ENCODE data around the gene EPHB6.
A peak's percentile ranks its signal among the peaks of the same experiment; 100 is the strongest.

Gene EPHB6, protein sequence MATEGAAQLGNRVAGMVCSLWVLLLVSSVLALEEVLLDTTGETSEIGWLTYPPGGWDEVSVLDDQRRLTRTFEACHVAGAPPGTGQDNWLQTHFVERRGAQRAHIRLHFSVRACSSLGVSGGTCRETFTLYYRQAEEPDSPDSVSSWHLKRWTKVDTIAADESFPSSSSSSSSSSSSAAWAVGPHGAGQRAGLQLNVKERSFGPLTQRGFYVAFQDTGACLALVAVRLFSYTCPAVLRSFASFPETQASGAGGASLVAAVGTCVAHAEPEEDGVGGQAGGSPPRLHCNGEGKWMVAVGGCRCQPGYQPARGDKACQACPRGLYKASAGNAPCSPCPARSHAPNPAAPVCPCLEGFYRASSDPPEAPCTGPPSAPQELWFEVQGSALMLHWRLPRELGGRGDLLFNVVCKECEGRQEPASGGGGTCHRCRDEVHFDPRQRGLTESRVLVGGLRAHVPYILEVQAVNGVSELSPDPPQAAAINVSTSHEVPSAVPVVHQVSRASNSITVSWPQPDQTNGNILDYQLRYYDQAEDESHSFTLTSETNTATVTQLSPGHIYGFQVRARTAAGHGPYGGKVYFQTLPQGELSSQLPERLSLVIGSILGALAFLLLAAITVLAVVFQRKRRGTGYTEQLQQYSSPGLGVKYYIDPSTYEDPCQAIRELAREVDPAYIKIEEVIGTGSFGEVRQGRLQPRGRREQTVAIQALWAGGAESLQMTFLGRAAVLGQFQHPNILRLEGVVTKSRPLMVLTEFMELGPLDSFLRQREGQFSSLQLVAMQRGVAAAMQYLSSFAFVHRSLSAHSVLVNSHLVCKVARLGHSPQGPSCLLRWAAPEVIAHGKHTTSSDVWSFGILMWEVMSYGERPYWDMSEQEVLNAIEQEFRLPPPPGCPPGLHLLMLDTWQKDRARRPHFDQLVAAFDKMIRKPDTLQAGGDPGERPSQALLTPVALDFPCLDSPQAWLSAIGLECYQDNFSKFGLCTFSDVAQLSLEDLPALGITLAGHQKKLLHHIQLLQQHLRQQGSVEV

GRCh38 chr7:142854372-142855113, at the start of gene EPHB6:
EPHB6 (plus strand) TSS chr7:142855076; CDS start chr7:142863228, 8,152 bp downstream.
- DNase-seq, result peak; percentile 76

GRCh38 chr7:142805350-142806021, 49.4 kb upstream of the EPHB6 start:
- DNase-seq, result no peak

DNA sequence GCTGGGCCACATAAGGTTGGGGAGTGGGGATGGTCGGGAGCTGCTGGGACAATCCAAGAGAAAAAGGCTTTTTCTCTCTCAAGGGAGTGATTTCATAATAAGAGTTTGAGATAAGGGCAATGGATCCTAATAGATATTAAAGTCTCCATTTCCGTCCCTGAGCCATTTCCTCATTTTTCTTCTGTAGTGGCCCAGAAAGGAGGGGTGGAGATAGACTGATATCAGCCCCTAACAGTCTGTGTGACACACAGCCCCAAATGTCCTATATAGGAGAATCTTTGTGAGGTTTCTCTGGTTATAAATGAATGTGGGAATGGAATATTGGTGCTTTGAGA, 48.9 kb upstream of the EPHB6 start:
- DNase-seq, result no peak

DNA sequence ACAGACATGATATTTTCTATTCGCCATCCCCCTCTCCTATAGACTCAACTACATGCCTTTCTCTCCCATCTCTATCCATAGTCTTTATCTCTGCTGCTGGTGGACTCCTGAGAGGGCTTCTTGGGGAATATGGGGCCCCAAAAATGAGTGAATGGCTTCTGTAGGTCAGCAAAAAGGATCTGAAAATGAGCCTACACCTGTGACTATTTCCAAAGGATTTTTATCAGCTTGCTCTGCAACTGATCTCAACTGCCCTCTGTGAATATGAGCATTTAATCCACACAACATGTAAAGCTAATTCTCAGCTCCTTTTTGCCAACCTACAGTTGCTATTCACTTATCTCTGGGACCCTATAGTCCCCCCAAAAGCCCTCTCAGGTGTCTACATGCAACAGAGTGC, 47.9 kb upstream of the EPHB6 start:
- no peak for DNase-seq

- peak; percentile 81 for DNase-seq
Observed at GRCh38 chr7:142807855-142808460, 46.9 kb upstream of the EPHB6 start.

DNA sequence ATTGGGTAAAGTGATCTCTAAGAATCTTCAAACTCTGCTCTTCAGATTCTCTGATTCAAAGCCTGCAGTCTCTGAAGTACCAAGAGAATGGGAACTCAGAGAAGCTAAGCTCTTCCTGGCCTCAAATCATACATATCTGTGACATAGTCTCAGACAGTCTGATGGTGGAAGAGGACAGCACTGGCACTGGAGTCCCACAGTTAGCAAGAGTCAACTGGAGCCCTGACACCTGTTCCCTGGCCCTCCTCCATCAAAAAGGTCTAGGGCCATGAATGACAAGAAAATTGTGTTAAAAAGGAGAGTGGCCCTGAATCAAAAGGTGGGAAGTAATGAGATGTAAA, 46.4 kb upstream of the EPHB6 start:
- no peak for DNase-seq

GRCh38 chr7:142808802-142809583, 45.9 kb upstream of the EPHB6 start:
- peak; percentile 88 for DNase-seq

DNA sequence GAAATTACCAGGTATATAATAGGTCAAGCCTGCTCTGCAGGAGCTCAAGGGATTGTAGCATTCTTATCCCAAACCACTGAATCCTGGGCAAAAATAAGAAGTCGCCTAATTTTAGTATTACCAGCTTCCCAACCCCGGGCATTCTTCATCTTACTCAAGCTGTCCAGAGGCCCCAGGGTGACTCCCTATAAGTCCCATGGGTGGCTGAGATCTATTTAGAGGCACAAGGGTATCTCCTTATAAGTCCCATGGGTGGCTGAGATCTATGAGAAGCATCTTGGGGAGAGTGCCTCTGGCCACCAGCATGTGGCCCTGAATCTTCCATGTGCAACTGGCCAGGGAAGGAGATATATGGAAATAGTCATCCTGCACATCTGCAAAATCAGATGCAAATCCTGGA, 45.2 kb upstream of the EPHB6 start:
- no peak for DNase-seq

GRCh38 chr7:142811154-142811737, 43.6 kb upstream of the EPHB6 start:
- DNase-seq, result peak; percentile 29

GRCh38 chr7:142812437-142813215, 42.2 kb upstream of the EPHB6 start:
- DNase-seq, result peak; percentile 86

GRCh38 chr7:142813226-142813625, 41.6 kb upstream of the EPHB6 start:
- DNase-seq, result peak; percentile 97

GRCh38 chr7:142813699-142814098, 41.2 kb upstream of the EPHB6 start:
- no peak for DNase-seq

DNA sequence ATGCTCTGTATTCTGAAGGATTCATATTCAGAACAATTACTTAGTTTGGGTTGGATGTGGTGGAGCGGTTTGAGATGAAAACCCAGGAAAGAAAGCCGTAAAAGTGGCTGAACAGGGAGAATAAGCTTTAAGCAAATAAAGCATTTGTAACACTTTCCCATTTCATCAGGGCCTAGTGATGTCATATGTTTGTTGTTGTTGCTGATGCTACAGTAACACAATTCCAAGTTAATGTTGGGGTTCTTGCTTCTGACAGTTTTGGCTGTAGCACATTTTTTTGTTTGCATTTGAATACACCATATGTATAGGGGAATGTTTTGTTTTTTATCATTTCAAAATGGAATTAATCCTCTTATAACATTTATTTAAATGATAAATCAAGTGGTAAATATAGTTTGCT, 40.4 kb upstream of the EPHB6 start:
- DNase-seq, result no peak

DNA sequence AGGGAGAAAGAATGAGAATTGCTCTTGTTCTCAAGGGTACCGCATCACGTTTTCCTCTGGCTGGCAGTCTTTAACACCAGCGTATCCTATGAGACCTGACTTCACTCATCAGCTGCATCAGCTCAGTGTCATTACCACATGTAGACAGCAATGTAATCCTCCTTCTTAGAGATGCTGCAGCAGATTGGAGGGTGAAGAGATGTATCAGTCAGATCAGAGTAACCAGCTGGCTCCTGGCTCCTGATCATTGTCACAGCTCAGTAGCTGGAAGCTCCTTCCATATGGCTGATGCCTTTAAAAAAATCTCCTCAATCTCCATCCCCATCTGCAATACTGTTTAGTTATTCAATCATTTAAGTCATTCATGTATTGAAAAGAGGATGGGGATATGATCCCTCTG, 39.7 kb upstream of the EPHB6 start:
- no peak for DNase-seq

- peak; percentile 22 for DNase-seq
Observed at GRCh38 chr7:142817506-142817905, 37.4 kb upstream of the EPHB6 start.

GRCh38 chr7:142819530-142819929, 35.3 kb upstream of the EPHB6 start:
- DNase-seq, result no peak

DNA sequence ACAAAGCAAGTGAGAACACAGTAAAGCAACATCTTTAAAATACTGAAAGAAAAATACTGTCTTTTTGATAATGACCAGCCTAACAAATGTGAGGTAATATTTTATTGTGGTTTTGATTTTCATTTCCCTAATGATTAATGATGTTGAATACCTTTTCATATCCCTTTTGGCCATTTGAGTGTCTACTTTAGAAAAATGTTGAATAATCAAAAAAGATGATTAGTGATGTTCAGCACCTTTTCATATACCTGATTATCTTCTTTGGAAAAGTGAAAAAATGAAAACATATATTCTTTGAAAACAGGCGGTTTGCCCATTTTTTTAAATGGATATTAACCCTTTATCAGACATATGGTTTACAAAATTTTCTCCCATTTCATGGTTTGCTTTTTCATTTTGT, 32.2 kb upstream of the EPHB6 start:
- no peak for DNase-seq

- DNase-seq, result no peak
Observed at GRCh38 chr7:142827951-142828500, 26.9 kb upstream of the EPHB6 start.

DNA sequence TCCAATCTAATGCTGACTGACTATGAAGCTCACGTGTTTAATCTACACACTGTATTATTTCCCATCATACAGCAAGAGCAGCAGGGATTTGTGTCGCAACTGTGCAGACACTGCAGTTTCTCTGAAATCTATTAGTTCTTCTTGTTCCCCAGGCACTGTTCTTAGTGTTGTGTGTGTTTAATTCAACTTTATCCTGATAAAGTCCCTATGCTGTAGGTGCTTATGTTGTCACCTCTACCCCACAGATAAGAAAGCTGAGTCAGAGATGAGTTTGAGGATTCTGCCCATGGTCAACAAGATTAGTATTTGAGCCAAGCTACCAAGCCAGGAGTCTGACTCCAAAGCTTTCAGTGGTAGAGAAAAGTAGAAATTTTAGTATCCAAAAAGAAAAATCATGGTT, 22.5 kb upstream of the EPHB6 start:
- DNase-seq, result peak; percentile 3
